Inferior parietal cortex (tissue), 1 donor: ENCODE measurements around the gene LRRK1.

Source experiments
- DNase-seq: peaks from one replicate; pipeline ENCODE4 v3.0.0-alpha.2; 2016; ENCODE audit errors: extremely low spot score

Gene LRRK1

GRCh38 chr15:100890850-100891249 is 28.3 kb upstream of the LRRK1 start:
- DNase-seq: no peak

GRCh38 chr15:100891307-100892012 is 27.7 kb upstream of the LRRK1 start:
- DNase-seq: peak; percentile 25

GRCh38 chr15:100892013-100892355 is 27.2 kb upstream of the LRRK1 start:
- no peak for DNase-seq

GRCh38 chr15:100893261-100893963 is 25.7 kb upstream of the LRRK1 start:
- DNase-seq: no peak

GRCh38 chr15:100893964-100894295 is 25.2 kb upstream of the LRRK1 start:
- DNase-seq: no peak

- DNase-seq: no peak
Measured at GRCh38 chr15:100895721-100896120, 23.4 kb upstream of the LRRK1 start.

- DNase-seq: no peak
Measured at GRCh38 chr15:100897221-100898151, 21.7 kb upstream of the LRRK1 start.

- DNase-seq: no peak
Measured at GRCh38 chr15:100898152-100898490, 21.0 kb upstream of the LRRK1 start.

- DNase-seq: no peak
Measured at GRCh38 chr15:100898661-100899462, 20.3 kb upstream of the LRRK1 start.

GRCh38 chr15:100899601-100900000 is 19.6 kb upstream of the LRRK1 start:
- DNase-seq: no peak

- DNase-seq: no peak
Measured at GRCh38 chr15:100900136-100900794, 18.9 kb upstream of the LRRK1 start.

- DNase-seq: no peak
Measured at GRCh38 chr15:100900795-100901169, 18.4 kb upstream of the LRRK1 start.

- no peak for DNase-seq
Measured at GRCh38 chr15:100901296-100901695, 17.9 kb upstream of the LRRK1 start.

GRCh38 chr15:100901702-100902435 is 17.3 kb upstream of the LRRK1 start:
- no peak for DNase-seq

GRCh38 chr15:100902436-100903167 is 16.6 kb upstream of the LRRK1 start:
- DNase-seq: peak; percentile 7

GRCh38 chr15:100903168-100903554 is 16.0 kb upstream of the LRRK1 start:
- no peak for DNase-seq

GRCh38 chr15:100905850-100906249 is 13.3 kb upstream of the LRRK1 start:
- no peak for DNase-seq

- DNase-seq: no peak
Measured at GRCh38 chr15:100908466-100908865, 10.7 kb upstream of the LRRK1 start.

- DNase-seq: no peak
Measured at GRCh38 chr15:100909565-100909964, 9.6 kb upstream of the LRRK1 start.
